Activated B cell treated with CpG ODN at 0.5 μM for 24 hours (primary cell): Measurements from ENCODE around the gene TC2N. TPM values are rescaled to one million over a fixed set of nuclear protein-coding genes. Genes with fewer than 3 reads are reported as not detected.

Experiments used
- ATAC-seq: fragments of 200-7000 bp; cut with Tn5 transposase; one replicate; pipeline ENCODE4 v1.10.0; 2021; ENCODE audit warnings: low read depth, mild to moderate bottlenecking, moderate library complexity
- CTCF ChIA-PET: fragments of 350-600 bp; sonication (Branson Sonifier 250); formaldehyde crosslinking; loops from one replicate; lab custom pipeline; 2021; ENCODE audit warnings: antibody characterized with exemption; lab: Charles Lee
- POLR2A ChIA-PET: fragments of 350-600 bp; sonication (Branson Sonifier 250); formaldehyde crosslinking; loops from one replicate; lab custom pipeline; 2021; ENCODE audit warnings: antibody characterized with exemption; lab: Charles Lee
- DNase-seq: peaks from one replicate; pipeline ENCODE4 v3.0.0; 2022
- H3K27ac Mint-ChIP-seq: one replicate; pipeline ENCODE4 v1.8.0; 2020; ENCODE audit warnings: mixed read lengths
- H3K27me3 Mint-ChIP-seq: one replicate; pipeline ENCODE4 v1.8.0; 2021; ENCODE audit warnings: mixed read lengths
- H3K36me3 Mint-ChIP-seq: one replicate; pipeline ENCODE4 v1.8.0; 2021; ENCODE audit warnings: low read depth, mixed read lengths
- H3K4me1 Mint-ChIP-seq: one replicate; pipeline ENCODE4 v1.8.0; 2021; ENCODE audit warnings: mixed read lengths
- H3K4me3 Mint-ChIP-seq: one replicate; pipeline ENCODE4 v1.8.0; 2020; ENCODE audit warnings: mild to moderate bottlenecking, mixed read lengths
- H3K9me3 Mint-ChIP-seq: one replicate; pipeline ENCODE4 v1.8.0; 2020; ENCODE audit warnings: mixed read lengths
- intact Hi-C: fragments of 100-400 bp; cut with micrococcal nuclease; formaldehyde crosslinking; loops from one replicate; pipeline ENCODE4 v1.15.1; 2024
- total RNA-seq: library from RNA; stranded (reverse); gene quantifications from 2 replicates; pipeline ENCODE4 v1.2.3, GENCODE V29; 2022
- TF ChIP-seq, protein P1 (sequence below): fragments of 200-600 bp; IDR thresholded peaks from one replicate; pipeline ENCODE4 v1.8.0; 2022; ENCODE audit warnings: antibody characterized with exemption, mild to moderate bottlenecking

TC2N gene
- total RNA-seq, 1 donor from 2014 or later = 12.1 TPM

GRCh38 chr14:91897106-91897701 is 29.9 kb upstream of the TC2N start:
- Mint-ChIP-seq H3K4me1 (no peaks in the 10 kb centered on the region), H3K4me3 (no peak overlapping the region), H3K9me3 (no peaks in the 10 kb centered on the region), H3K36me3 (no peaks in the 10 kb centered on the region), H3K27me3 (peaks cover 9% of the 10 kb centered on the region), H3K27ac (no peak overlapping the region)
- TF ChIP-seq, protein P1, sequence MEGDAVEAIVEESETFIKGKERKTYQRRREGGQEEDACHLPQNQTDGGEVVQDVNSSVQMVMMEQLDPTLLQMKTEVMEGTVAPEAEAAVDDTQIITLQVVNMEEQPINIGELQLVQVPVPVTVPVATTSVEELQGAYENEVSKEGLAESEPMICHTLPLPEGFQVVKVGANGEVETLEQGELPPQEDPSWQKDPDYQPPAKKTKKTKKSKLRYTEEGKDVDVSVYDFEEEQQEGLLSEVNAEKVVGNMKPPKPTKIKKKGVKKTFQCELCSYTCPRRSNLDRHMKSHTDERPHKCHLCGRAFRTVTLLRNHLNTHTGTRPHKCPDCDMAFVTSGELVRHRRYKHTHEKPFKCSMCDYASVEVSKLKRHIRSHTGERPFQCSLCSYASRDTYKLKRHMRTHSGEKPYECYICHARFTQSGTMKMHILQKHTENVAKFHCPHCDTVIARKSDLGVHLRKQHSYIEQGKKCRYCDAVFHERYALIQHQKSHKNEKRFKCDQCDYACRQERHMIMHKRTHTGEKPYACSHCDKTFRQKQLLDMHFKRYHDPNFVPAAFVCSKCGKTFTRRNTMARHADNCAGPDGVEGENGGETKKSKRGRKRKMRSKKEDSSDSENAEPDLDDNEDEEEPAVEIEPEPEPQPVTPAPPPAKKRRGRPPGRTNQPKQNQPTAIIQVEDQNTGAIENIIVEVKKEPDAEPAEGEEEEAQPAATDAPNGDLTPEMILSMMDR = no peak
- DNase-seq (no peak), ATAC-seq (no peak)
- ChIA-PET CTCF (no interaction called here), POLR2A (no interaction called here)
- intact Hi-C loops = no loop called here

DNA sequence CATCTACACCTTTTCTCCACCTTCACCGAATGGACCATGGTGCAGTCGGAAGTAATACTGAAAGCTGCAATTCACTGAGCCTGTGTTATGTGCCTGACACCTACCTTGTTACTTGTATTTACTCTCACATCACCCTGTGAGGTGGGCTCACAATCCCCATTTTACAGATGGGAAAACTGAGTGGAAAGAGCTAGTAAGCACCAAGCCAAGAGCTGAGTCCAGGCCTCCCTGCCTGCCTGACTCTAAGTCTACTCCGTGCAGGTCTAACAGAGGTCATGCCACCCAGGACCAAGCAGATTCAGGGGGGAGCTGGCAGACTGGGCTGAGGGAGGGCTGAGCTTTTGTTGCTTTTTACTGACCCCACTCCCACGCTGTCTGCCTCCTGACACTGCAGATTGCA is 29.1 kb upstream of the TC2N start:
- no peaks in the 10 kb centered on the region for H3K36me3 Mint-ChIP-seq
- ATAC-seq (no peak), DNase-seq (no peak)
- no peaks in the 10 kb centered on the region for H3K4me1 Mint-ChIP-seq
- no peak overlapping the region for H3K4me3 Mint-ChIP-seq
- H3K9me3 Mint-ChIP-seq = no peaks in the 10 kb centered on the region
- intact Hi-C loops = no loop called here
- no peak overlapping the region for H3K27ac Mint-ChIP-seq
- peaks cover 9% of the 10 kb centered on the region for H3K27me3 Mint-ChIP-seq
- ChIA-PET POLR2A (no interaction called here), CTCF (no interaction called here)
- TF ChIP-seq, protein P1 = no peak

GRCh38 chr14:91893669-91894068 is 26.3 kb upstream of the TC2N start:
- ChIA-PET CTCF (no interaction called here), POLR2A (no interaction called here)
- Mint-ChIP-seq H3K9me3 (no peaks in the 10 kb centered on the region), H3K27ac (no peak overlapping the region), H3K27me3 (peaks cover 9% of the 10 kb centered on the region), H3K4me1 (no peaks in the 10 kb centered on the region), H3K4me3 (no peak overlapping the region), H3K36me3 (no peaks in the 10 kb centered on the region)
- intact Hi-C loops = loop anchor here (5.0 kb wide), 1 partner anchor 241 kb away; no protein-coding TSS in a partner anchor
- TF ChIP-seq, protein P1 = no peak
- no peak for DNase-seq
- no peak for ATAC-seq

GRCh38 chr14:91893007-91893406 is 25.7 kb upstream of the TC2N start:
- POLR2A ChIA-PET = no interaction called here
- CTCF ChIA-PET = no interaction called here
- no peak overlapping the region for H3K4me3 Mint-ChIP-seq
- no peaks in the 10 kb centered on the region for H3K9me3 Mint-ChIP-seq
- no peak for DNase-seq
- H3K36me3 Mint-ChIP-seq = no peaks in the 10 kb centered on the region
- H3K27me3 Mint-ChIP-seq = peaks cover 9% of the 10 kb centered on the region
- H3K4me1 Mint-ChIP-seq = no peaks in the 10 kb centered on the region
- no peak for ATAC-seq
- intact Hi-C loops = loop anchor here (5.0 kb wide), 1 partner anchor 241 kb away; no protein-coding TSS in a partner anchor
- TF ChIP-seq, protein P1 = no peak
- no peak overlapping the region for H3K27ac Mint-ChIP-seq

DNA sequence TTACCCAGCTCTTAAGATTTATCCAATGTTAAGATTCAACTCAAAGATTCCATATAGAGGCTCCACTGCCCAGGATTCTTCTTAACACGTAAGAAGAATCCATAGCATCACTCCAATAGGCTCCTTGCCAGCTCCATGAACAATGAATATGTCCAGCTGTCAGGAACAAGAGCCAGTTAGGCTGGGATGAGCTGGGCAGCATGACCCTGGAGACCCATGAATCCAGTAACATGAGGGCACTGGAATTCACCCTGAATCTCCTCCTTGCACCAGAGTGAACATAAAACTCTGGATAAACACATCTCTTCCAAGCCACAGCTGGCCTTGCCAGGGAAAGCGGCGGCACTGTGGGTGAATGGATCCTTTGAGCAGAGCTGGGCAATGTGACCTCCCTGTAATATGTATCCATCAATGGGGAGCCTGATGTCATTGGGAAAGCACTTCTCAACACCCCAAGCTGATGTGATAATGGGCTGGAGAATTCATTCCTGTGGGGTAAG is 24.4 kb upstream of the TC2N start:
- H3K9me3 Mint-ChIP-seq = no peaks in the 10 kb centered on the region
- no peaks in the 10 kb centered on the region for H3K36me3 Mint-ChIP-seq
- TF ChIP-seq, protein P1 = no peak
- peaks cover 9% of the 10 kb centered on the region for H3K27me3 Mint-ChIP-seq
- ATAC-seq = no peak
- no peak for DNase-seq
- intact Hi-C loops = loop anchor here (5.0 kb wide), 1 partner anchor 239 kb away; no protein-coding TSS in a partner anchor
- H3K4me3 Mint-ChIP-seq = no peak overlapping the region
- no peak overlapping the region for H3K27ac Mint-ChIP-seq
- CTCF ChIA-PET = interaction anchor here (0.7 to 2.0 kb wide), 4 partner anchors 9 to 326 kb away, joined by 3 to 5 read pairs (median 3); no protein-coding TSS in a partner anchor
- POLR2A ChIA-PET = no interaction called here
- no peaks in the 10 kb centered on the region for H3K4me1 Mint-ChIP-seq
